Posterior cingulate gyrus (tissue), 11 donors: Measurements from ENCODE around the gene PUS1.
"Not testable (repeated sequence)": the region's sequence is repeated elsewhere in the genome, so short reads cannot be mapped to it uniquely, and the experiment has no call there.

ENCODE experiments used
- DNase-seq, 10 donors: peaks; one replicate each; pipeline versions ENCODE4 v3.0.0 to v3.0.0-alpha.2; 2020 to 2021; ENCODE audit warnings: mixed read lengths in 3 of 10
- intact Hi-C: fragments of 100-400 bp; cut with DNase I; formaldehyde crosslinking; loops from one replicate; pipeline ENCODE4 v1.15.1; 2023

The PUS1 gene

DNA sequence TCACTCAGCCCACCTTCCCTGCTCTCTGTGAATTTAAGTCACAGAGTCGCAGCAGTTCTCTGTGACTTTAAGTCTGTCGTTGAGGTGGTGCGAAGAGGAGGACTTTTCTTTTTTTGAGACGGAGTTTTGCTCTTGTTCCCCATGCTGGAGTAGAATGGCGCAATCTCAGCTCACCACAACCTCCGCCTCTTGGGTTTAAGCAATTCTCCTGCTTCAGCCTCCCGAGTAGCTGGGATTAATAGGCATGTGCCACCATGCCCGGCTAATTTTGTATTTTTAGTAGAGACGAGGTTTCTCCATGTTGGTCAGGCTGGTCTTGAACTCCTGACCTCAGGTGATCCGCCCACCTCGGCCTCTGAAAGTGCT is 56.4 kb downstream of the PUS1 start:
- DNase-seq, intact Hi-C loops: not testable (repeated sequence)

DNA sequence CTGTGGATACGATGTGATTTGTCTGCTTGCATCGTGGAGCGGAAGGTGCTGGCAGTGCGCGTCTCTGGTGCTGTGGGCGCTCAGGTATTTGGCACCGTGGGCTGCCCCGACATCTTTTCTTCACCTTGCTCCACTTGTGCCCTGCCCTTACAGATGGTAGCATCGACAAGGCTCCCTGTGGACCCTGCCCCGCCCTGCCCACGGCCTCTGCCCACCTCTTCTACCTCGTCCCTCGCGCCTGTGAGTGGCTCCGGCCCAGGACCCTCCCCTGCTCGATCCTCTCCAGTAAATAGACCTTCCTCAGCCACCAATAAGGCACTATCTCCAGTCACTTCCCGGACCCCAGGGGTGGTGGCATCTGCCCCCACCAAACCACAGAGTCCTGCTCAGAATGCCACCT is 57.3 kb downstream of the PUS1 start:
- no peak for DNase-seq
- intact Hi-C loops = no loop called here

DNA sequence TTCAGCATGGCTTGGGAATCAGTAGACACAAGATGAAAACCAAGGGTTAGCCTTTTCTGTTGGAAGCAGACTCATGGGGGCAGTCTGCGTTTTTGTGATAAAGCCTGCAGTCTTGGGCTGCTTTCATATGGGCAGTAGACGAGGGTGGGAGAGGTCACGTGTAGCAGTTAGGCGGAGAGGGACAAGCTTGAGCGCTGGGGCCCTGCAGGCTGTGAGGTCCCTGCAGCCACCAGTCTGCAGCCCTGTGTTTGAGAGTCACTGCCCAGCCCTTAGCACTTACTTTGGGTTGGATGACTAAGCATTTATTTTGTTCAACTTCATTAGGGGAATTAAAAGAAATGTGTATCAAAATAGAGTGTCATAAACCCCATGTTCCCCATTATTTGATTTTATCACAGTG is 57.8 kb downstream of the PUS1 start:
- intact Hi-C loops = no loop called here
- no peak for DNase-seq

GRCh38 chr12:131987552-131987951 is 58.5 kb downstream of the PUS1 start:
- no peak for DNase-seq
- intact Hi-C loops = no loop called here

DNA sequence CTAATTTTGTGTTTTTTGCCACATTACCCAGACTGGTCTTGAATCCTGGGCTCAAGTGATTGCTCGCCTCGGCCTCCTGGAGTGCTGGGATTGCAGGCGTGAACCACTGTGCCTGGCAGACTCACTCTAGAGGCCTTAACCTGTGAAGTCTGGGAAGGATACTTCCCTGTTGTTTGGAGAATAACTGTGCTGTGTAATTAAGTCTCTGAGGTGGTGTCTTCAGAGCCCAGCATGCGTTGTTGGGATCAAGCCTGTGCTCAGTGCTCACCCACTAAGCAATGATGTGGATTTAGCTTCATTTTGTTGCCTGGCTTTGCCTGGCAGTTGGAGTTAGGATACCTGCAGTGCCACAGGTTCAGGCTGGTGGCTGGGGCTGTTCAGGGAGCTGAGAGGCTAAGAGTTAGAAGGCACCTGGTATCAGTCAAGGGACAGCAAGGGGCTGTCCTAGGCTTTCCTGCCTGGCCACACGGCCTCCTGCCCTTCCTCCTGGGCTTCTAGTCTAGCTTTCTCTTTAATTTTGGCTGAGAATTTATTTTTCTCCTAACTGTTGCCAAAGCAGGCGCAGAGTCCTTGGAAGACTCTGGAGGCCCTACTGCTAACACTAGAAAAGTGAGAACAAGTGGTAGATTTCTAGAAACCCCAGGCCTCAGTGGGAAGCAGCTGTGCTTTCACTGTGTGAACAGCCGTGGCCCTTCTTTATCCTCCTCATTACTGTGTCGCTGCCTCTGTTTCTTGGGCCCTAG is 59.1 kb downstream of the PUS1 start:
- intact Hi-C loops = no loop called here
- DNase-seq = no peak

GRCh38 chr12:131989021-131989420 is 59.9 kb downstream of the PUS1 start:
- intact Hi-C loops = no loop called here
- DNase-seq = no peak

DNA sequence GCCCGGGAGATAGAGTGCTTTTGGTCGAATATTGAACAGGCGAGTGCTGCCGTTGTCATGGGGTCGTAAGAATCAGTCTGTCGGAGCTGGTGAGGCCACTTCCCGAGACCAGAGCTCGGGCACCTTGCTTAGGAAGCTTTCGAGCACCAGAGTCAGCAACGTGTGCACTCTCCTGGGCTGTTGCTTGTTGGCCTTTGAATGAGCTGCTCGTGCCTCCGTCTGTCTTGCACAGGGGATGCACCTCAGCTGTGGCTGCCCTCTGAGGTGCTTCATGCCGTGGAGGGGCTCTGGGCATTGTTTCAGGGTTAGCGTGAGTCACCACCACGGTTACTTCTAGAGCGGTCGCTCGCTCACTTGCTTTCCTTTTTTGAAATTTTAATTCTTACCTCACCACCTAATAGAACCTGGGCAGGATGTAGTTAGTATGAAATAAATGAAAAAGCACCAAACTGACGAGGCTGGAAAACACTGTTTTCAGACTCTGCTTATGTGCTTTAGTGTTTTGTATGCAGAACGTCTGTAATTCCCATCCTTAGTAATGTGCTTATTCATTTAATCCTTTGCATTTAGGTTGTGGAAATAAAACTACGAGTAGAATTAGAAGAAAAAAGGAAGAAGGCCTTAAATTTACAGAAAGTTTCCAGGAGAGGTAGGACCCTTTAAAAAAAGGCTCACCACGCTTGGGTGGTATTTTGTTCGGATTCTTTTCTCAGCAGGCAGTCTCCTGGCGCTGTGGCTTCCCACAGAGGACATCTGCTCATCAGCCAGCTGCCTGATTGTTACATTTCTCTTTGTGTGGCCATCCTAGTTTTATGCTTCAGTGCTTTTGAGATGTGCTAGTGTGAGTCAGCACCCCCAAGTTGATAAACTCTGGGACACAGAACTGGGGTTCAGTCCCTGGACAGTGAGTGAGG is 61.2 kb downstream of the PUS1 start:
- DNase-seq = no peak
- intact Hi-C loops = no loop called here

GRCh38 chr12:131990980-131991305 is 61.9 kb downstream of the PUS1 start:
- no peak for DNase-seq
- intact Hi-C loops = no loop called here

DNA sequence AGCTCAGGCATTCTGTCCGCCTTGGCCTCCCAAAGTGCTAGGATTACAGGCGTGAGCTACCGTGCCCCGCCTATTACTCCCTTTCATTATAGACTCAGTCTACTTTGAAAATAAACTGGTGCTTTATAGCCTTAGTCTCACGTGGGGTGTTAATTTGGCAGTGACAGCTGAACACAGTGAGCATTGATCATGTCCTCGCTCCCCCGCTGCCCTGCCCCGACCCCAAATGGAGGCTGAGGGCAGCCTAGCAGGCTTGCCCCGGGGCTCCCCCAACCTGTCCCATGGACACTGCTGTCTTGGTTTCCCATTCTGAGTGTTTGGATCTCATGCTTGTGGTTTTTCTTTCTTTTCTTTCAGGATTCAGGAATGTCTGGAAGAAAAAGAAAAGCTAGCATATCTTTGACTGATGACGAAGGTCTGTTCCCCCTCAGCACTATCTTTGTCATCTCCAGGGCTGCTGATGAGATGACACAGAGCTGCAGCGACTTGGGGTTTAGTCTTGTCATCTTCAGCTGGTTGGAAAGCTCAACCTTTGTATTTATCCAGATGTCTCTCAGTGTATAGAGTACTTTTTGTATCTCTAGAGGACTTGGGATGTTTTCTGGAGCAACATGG is 62.8 kb downstream of the PUS1 start:
- intact Hi-C loops = no loop called here
- no peak for DNase-seq

- intact Hi-C loops = no loop called here
- no peak for DNase-seq
Measured at GRCh38 chr12:131994589-131994988, 65.5 kb downstream of the PUS1 start.
